ENCODE data around the gene MVD. TPM values are rescaled to one million over a fixed set of nuclear protein-coding genes. Genes with fewer than 3 reads are reported as not detected.

MVD gene
- total and polyA plus RNA-seq, 2 experiments from 2014 or later: 95.3 to 149 TPM

- H3F3A ChIP-seq (replicated peaks; ENCODE audit: low read depth): 0 out of 2 replicates have a peak, but pooled peaks cover 6% of the 10 kb centered on the region
- no peak for ATAC-seq
- H3K27me3 Mint-ChIP-seq (ENCODE audit: insufficient read depth, low read depth, poor library complexity): peaks cover 23% of the 10 kb centered on the region
Observed at GRCh38 chr16:88690341-88691128, 27.6 kb upstream of the MVD start.

More at GRCh38 chr16:88690341-88691128, 27.6 kb upstream of the MVD start:
- Histone ChIP-seq H2AFZ (no peak overlapping the region), H3K4me1 (ENCODE audit: insufficient read depth) (no peaks in the 10 kb centered on the region), H3K27me3 (ENCODE audit: insufficient read depth) (peaks cover 10% of the 10 kb centered on the region), H3K4me3 (no peak overlapping the region), H3K4me2 (no peak overlapping the region), H4K20me1 (replicated peaks; ENCODE audit: insufficient read depth) (no peaks in the 10 kb centered on the region), H3K36me3 (ENCODE audit: insufficient read depth) (no peaks in the 10 kb centered on the region), H3K9me2 (ENCODE audit: insufficient read depth) (no peaks in the 10 kb centered on the region), H3K79me2 (replicated peaks; ENCODE audit: insufficient read depth) (no peaks in the 10 kb centered on the region), H3K27ac (ENCODE audit: low read depth) (no peak overlapping the region)
- TF ChIP-seq EZH2phosphoT487 (IDR thresholded peaks at IDR 0.05; ENCODE audit: unreplicated experiment): no peak
- TF ChIP-seq POLR2AphosphoS5 (IDR thresholded peaks at IDR 0.05; ENCODE audit: low read depth): no peak
- TF ChIP-seq ETS1 (IDR thresholded peaks at IDR 0.05): no peak
- TF ChIP-seq STAT1 (IDR thresholded peaks at IDR 0.05; ENCODE audit: unreplicated experiment): no peak
- TF ChIP-seq REST (IDR thresholded peaks at IDR 0.05; ENCODE audit: unreplicated experiment): no peak
- TF ChIP-seq JUNB (IDR thresholded peaks at IDR 0.05; ENCODE audit: unreplicated experiment): no peak
- Mint-ChIP-seq H3K27ac (no peak overlapping the region; the same call in 1 of the 2 replicates), H3K9me3 (no peaks in the 10 kb centered on the region), H3K4me3 (no peak overlapping the region), H3K4me1 (peaks cover 9% of the 10 kb centered on the region), H3K36me3 (ENCODE audit: low read depth) (no peaks in the 10 kb centered on the region)
- DNase-seq (ENCODE audit: low spot score): no peak

All from GM23338 (cell line).